Endothelial cell of umbilical vein (primary cell): ENCODE results near the gene KRTAP26-1. TPM values are rescaled to one million over a fixed set of nuclear protein-coding genes. Genes with fewer than 3 reads are reported as not detected.

Experiments used
- BruUV-seq: library from RNA; stranded (reverse); fragments of 400-500 nt; replicated peaks from 2 replicates; lab custom pipeline; 2021; lab: Mats Ljungman, UMichigan
- CTCF ChIA-PET: fragments of 300-600, 350-600 bp; sonication (Branson Sonifier 250); formaldehyde crosslinking; loops from one replicate; lab custom pipeline; 2021; ENCODE audit warnings: antibody characterized with exemption, inconsistent platforms; lab: Charles Lee
- POLR2A ChIA-PET: fragments of 300-600, 350-600 bp; sonication (Branson Sonifier 250); formaldehyde crosslinking; loops from one replicate; lab custom pipeline; 2021; ENCODE audit warnings: antibody characterized with exemption, inconsistent platforms; lab: Charles Lee
- DNase-seq: peaks from one replicate; pipeline ENCODE4 v3.0.0-alpha.2; 2011; ENCODE audit warnings: low read depth, low spot score
- FAIRE-seq: peaks from 2 replicates; lab custom pipeline; 2011; peaks lifted over from hg19 to GRCh38; lab: Jason Lieb, UNC
- H2AFZ ChIP-seq: 2 replicates; pipeline ENCODE4 v1.6.0; 2012; ENCODE audit warnings: low read depth, low read length, control low read depth, inconsistent platforms
- H3K27ac ChIP-seq: 2 replicates; pipeline ENCODE4 v1.5.1; 2011; ENCODE audit warnings: low read depth, mild to moderate bottlenecking, control low read depth, low read length, moderate library complexity; ENCODE audit not compliant: insufficient read depth
- H3K27me3 ChIP-seq, 2 experiments: 2 replicates each; pipeline versions ENCODE4 v1.6.0 to v1.6.1; 2011; ENCODE audit warnings: low read length in 2 of 2, mixed read lengths in 1 of 2; ENCODE audit not compliant: control insufficient read depth in 2 of 2, insufficient read depth in 2 of 2
- H3K36me3 ChIP-seq, 2 experiments: 2 replicates in 1 of 2; 3 replicates in 1 of 2; pipeline ENCODE4 v1.5.1; 2011; ENCODE audit warnings: low read length in 2 of 2, mild to moderate bottlenecking in 1 of 2, moderate library complexity in 1 of 2; ENCODE audit not compliant: control insufficient read depth in 2 of 2, insufficient read depth in 2 of 2; ENCODE audit errors: extremely low read depth in 1 of 2
- H3K4me1 ChIP-seq: 3 replicates; pipeline ENCODE4 v1.5.1; 2011; ENCODE audit warnings: mild to moderate bottlenecking, low read length; ENCODE audit not compliant: control insufficient read depth, insufficient read depth; ENCODE audit errors: extremely low read depth
- H3K4me2 ChIP-seq: 2 replicates; pipeline ENCODE4 v1.6.1; 2011; ENCODE audit warnings: low read length, control low read depth, mixed read lengths; ENCODE audit not compliant: insufficient read depth
- H3K4me3 ChIP-seq, 3 experiments: fragments of 200-600 bp in 1 of 3; sonication (generic), shearing (Covaris generic) in 1 of 3; replicated peaks in 1 of 3; 2 replicates each; pipeline ENCODE4 v1.5.1; 2011 to 2016; ENCODE audit warnings: control low read depth in 3 of 3, low read length in 3 of 3, mild to moderate bottlenecking in 2 of 3, inconsistent platforms in 1 of 3, low read depth in 1 of 3, moderate library complexity in 1 of 3; ENCODE audit not compliant: insufficient read depth in 1 of 3
- H3K79me2 ChIP-seq: 2 replicates; pipeline ENCODE4 v1.6.0; 2012; ENCODE audit warnings: low read length, inconsistent platforms; ENCODE audit not compliant: control insufficient read depth, insufficient read depth
- H3K9ac ChIP-seq: replicated peaks from 2 replicates; pipeline ENCODE3; 2011; ENCODE audit warnings: low read length, control low read depth; ENCODE audit not compliant: insufficient read depth; ENCODE audit errors: extremely low read depth
- H3K9me1 ChIP-seq: replicated peaks from 3 replicates; pipeline ENCODE4 v1.6.0; 2011; ENCODE audit warnings: mild to moderate bottlenecking, low read length; ENCODE audit not compliant: control insufficient read depth, insufficient read depth; ENCODE audit errors: extremely low read depth
- H3K9me3 ChIP-seq: replicated peaks from 2 replicates; pipeline ENCODE4 v1.5.1; 2012; ENCODE audit warnings: low read length, inconsistent platforms; ENCODE audit not compliant: control insufficient read depth, insufficient read depth
- H4K20me1 ChIP-seq: replicated peaks from 2 replicates; pipeline ENCODE3; 2011; ENCODE audit warnings: mild to moderate bottlenecking, low read length; ENCODE audit not compliant: control insufficient read depth, insufficient read depth; ENCODE audit errors: extremely low read depth
- EZH2 ChIP-seq: IDR thresholded peaks from 2 replicates; pipeline ENCODE4 v1.6.1; 2012; ENCODE audit warnings: borderline replicate concordance, low read depth, mild to moderate bottlenecking, moderate library complexity, low read length, inconsistent platforms; ENCODE audit not compliant: severe bottlenecking
- FOS ChIP-seq: IDR thresholded peaks from 2 replicates; pipeline ENCODE4 v1.6.1; 2011; ENCODE audit warnings: mild to moderate bottlenecking, low read length, moderate library complexity, borderline replicate concordance; ENCODE audit not compliant: insufficient read depth
- GATA2 ChIP-seq: IDR thresholded peaks from 2 replicates; pipeline ENCODE4 v1.7.0; 2011; ENCODE audit warnings: low read depth, mild to moderate bottlenecking, moderate library complexity, mixed read lengths, low read length; ENCODE audit not compliant: insufficient read length, insufficient read depth
- JUN ChIP-seq: IDR thresholded peaks from 2 replicates; pipeline ENCODE4 v1.6.1; 2011; ENCODE audit warnings: borderline replicate concordance, low read depth; ENCODE audit not compliant: insufficient read length, insufficient read depth
- MYC ChIP-seq: IDR thresholded peaks from one replicate; pipeline ENCODE4 v1.6.1; 2011; ENCODE audit warnings: mild to moderate bottlenecking, low read depth, low read length
- POLR2A ChIP-seq: IDR thresholded peaks from 2 replicates; pipeline ENCODE4 v1.6.1; 2012; ENCODE audit warnings: low read depth, mild to moderate bottlenecking, control low read depth, low read length
- POLR2AphosphoS5 ChIP-seq: IDR thresholded peaks from 2 replicates; pipeline ENCODE4 v1.6.1; 2012; ENCODE audit warnings: low read depth, mild to moderate bottlenecking, control low read depth, low read length, moderate library complexity; ENCODE audit not compliant: insufficient read depth
- dilution Hi-C: fragments of 300-500 bp; cut with MboI; formaldehyde crosslinking; loops from one replicate; pipeline ENCODE4 v1.15.0; 2019; ENCODE audit warnings: low sequenced_read_pairs; ENCODE audit not compliant: extremely low pct_ligation_motif_present
- intact Hi-C: fragments of 100-400 bp; cut with micrococcal nuclease; formaldehyde crosslinking; loops from one replicate; pipeline ENCODE4 v1.10.0; 2022
- polyA plus RNA-seq, 4 experiments: library from polyadenylated mRNA; depleted of rRNA in 3 of 4; stranded (reverse) in 3 of 4; unstranded in 1 of 4; fragments of >200 nt; gene quantifications; 2 replicates each; pipeline versions ENCODE4 v1.2.1 to v1.2.3, GENCODE V29; 2011 to 2012; ENCODE audit warnings: missing spikeins in 1 of 4
- total RNA-seq: library from RNA; stranded (reverse); gene quantifications from 2 replicates; pipeline ENCODE4 v1.2.3, GENCODE V29; 2021
- TF ChIP-seq, protein P1 (sequence below), 2 donors: IDR thresholded peaks; 1 replicate in 1 of 2; 2 replicates in 1 of 2; pipeline ENCODE4 v1.5.1; 2011; ENCODE audit warnings: low read length in 2 of 2, mild to moderate bottlenecking in 2 of 2, moderate library complexity in 2 of 2, control low read depth in 1 of 2, inconsistent platforms in 1 of 2, low read depth in 1 of 2; ENCODE audit not compliant: insufficient read depth in 1 of 2; ENCODE audit errors: extremely low read depth in 1 of 2
- TF ChIP-seq, protein P2 (sequence below): IDR thresholded peaks from 2 replicates; pipeline ENCODE4 v1.6.1; 2011; ENCODE audit not compliant: insufficient read depth, insufficient read length

KRTAP26-1 gene
- total and polyA plus RNA-seq, 2 donors (not counting 3 experiments of a cell fraction or from before 2014, with no cell fraction given), result not detected

DNA sequence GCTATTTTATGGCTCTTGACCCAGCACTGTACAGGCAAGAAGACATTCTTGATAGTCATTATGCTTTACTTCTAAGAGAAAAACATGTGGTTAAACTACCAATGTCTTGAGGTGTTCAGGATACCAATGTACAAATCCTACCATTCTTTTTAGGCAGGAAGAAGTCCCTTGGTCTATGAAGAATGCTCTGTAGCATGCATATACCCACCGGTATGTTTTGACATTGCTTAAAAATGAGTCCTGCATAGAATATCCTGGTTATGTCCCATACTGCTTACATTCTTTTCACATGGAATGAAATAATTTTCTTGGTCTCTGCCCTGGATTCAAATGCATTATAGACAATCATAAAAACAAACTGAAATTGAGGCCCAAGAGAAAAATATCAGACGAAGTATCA is 12.6 kb upstream of the KRTAP26-1 start:
- Histone ChIP-seq H2AFZ (no peak overlapping the region), H4K20me1 (no peaks in the 10 kb centered on the region), H3K4me2 (no peak overlapping the region), H3K9me1 (no peaks in the 10 kb centered on the region), H3K4me3 (no peak overlapping the region), H3K79me2 (no peaks in the 10 kb centered on the region), H3K36me3 (no peaks in the 10 kb centered on the region), H3K9me3 (peaks cover 3% of the 10 kb centered on the region), H3K27me3 (no peaks in the 10 kb centered on the region), H3K9ac (no peak overlapping the region), H3K4me1 (no peaks in the 10 kb centered on the region), H3K27ac (no peak overlapping the region)
- CTCF ChIA-PET, result no interaction called here
- POLR2A ChIA-PET, result no interaction called here
- intact Hi-C loops (no loop called here), dilution Hi-C loops (no loop called here)
- no TSS peak for BruUV-seq
- TF ChIP-seq, protein P1, sequence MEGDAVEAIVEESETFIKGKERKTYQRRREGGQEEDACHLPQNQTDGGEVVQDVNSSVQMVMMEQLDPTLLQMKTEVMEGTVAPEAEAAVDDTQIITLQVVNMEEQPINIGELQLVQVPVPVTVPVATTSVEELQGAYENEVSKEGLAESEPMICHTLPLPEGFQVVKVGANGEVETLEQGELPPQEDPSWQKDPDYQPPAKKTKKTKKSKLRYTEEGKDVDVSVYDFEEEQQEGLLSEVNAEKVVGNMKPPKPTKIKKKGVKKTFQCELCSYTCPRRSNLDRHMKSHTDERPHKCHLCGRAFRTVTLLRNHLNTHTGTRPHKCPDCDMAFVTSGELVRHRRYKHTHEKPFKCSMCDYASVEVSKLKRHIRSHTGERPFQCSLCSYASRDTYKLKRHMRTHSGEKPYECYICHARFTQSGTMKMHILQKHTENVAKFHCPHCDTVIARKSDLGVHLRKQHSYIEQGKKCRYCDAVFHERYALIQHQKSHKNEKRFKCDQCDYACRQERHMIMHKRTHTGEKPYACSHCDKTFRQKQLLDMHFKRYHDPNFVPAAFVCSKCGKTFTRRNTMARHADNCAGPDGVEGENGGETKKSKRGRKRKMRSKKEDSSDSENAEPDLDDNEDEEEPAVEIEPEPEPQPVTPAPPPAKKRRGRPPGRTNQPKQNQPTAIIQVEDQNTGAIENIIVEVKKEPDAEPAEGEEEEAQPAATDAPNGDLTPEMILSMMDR (IDR thresholded peaks at IDR 0.05; ENCODE audit: extremely low read depth in 1 of 2, insufficient read depth in 1 of 2, low read depth in 1 of 2, low read length in 2 of 2), result no peak
- TF ChIP-seq, protein P2, sequence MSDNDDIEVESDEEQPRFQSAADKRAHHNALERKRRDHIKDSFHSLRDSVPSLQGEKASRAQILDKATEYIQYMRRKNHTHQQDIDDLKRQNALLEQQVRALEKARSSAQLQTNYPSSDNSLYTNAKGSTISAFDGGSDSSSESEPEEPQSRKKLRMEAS, result no peak
- no peak for TF ChIP-seq EZH2
- TF ChIP-seq POLR2A, result no peak
- no peak for TF ChIP-seq POLR2AphosphoS5
- no peak for TF ChIP-seq GATA2
- no peak for TF ChIP-seq JUN
- no peak for TF ChIP-seq FOS
- no peak for TF ChIP-seq MYC
- DNase-seq, result no peak
- FAIRE-seq, result no peak
